ENCODE results near the gene SYCE3.
A peak's percentile ranks its signal among the peaks of the same experiment; 100 is the strongest.

GRCh38 chr22:50576070-50576469, 13.4 kb upstream of the SYCE3 start:
- TF ChIP-seq CTCF (IDR thresholded peaks at IDR 0.05) (peak; percentile 42), GATA2 (CRISPR knock-in tag; IDR thresholded peaks at IDR 0.05) (no peak), JUND (IDR thresholded peaks at IDR 0.05) (no peak), TAF1 (IDR thresholded peaks at IDR 0.05; ENCODE audit: borderline replicate concordance, low read depth, low read length) (no peak), EP300 (IDR thresholded peaks at IDR 0.05; ENCODE audit: borderline replicate concordance in 1 of 2, low read depth in 1 of 2, low read length in 1 of 2) (no peak), SIN3A (IDR thresholded peaks at IDR 0.05; ENCODE audit: borderline replicate concordance, low read depth, low read length) (no peak), MAX (IDR thresholded peaks at IDR 0.05; ENCODE audit: low read depth) (no peak), EZH2phosphoT487 (IDR thresholded peaks at IDR 0.05; ENCODE audit: borderline replicate concordance, low read depth) (no peak), POLR2AphosphoS5 (IDR thresholded peaks at IDR 0.05; ENCODE audit: low read depth, low read length) (no peak), YY1 (IDR thresholded peaks at IDR 0.05; ENCODE audit: low read depth) (no peak), PBX3 (IDR thresholded peaks at IDR 0.05) (no peak), TEAD4 (IDR thresholded peaks at IDR 0.05; ENCODE audit: borderline replicate concordance, insufficient read depth) (no peak)
- TF ChIP-seq, protein P1, sequence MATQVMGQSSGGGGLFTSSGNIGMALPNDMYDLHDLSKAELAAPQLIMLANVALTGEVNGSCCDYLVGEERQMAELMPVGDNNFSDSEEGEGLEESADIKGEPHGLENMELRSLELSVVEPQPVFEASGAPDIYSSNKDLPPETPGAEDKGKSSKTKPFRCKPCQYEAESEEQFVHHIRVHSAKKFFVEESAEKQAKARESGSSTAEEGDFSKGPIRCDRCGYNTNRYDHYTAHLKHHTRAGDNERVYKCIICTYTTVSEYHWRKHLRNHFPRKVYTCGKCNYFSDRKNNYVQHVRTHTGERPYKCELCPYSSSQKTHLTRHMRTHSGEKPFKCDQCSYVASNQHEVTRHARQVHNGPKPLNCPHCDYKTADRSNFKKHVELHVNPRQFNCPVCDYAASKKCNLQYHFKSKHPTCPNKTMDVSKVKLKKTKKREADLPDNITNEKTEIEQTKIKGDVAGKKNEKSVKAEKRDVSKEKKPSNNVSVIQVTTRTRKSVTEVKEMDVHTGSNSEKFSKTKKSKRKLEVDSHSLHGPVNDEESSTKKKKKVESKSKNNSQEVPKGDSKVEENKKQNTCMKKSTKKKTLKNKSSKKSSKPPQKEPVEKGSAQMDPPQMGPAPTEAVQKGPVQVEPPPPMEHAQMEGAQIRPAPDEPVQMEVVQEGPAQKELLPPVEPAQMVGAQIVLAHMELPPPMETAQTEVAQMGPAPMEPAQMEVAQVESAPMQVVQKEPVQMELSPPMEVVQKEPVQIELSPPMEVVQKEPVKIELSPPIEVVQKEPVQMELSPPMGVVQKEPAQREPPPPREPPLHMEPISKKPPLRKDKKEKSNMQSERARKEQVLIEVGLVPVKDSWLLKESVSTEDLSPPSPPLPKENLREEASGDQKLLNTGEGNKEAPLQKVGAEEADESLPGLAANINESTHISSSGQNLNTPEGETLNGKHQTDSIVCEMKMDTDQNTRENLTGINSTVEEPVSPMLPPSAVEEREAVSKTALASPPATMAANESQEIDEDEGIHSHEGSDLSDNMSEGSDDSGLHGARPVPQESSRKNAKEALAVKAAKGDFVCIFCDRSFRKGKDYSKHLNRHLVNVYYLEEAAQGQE (IDR thresholded peaks at IDR 0.05; ENCODE audit: low read depth, low read length), result no peak
- TF ChIP-seq, protein P2, sequence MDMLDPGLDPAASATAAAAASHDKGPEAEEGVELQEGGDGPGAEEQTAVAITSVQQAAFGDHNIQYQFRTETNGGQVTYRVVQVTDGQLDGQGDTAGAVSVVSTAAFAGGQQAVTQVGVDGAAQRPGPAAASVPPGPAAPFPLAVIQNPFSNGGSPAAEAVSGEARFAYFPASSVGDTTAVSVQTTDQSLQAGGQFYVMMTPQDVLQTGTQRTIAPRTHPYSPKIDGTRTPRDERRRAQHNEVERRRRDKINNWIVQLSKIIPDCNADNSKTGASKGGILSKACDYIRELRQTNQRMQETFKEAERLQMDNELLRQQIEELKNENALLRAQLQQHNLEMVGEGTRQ (IDR thresholded peaks at IDR 0.05; ENCODE audit: borderline replicate concordance, low read depth, low read length), result no peak
